Urinary bladder (tissue), 4 donors: ENCODE results near the gene INSM1. TPM values are rescaled to one million over a fixed set of nuclear protein-coding genes. Genes with fewer than 3 reads are reported as not detected.

Source experiments
- DNase-seq: peaks from one replicate; pipeline ENCODE4 v3.0.0-alpha.2; 2015; ENCODE audit errors: extremely low spot score
- H3K27ac ChIP-seq: one replicate; pipeline ENCODE4 v1.5.1; 2013; ENCODE audit warnings: low read depth, mild to moderate bottlenecking, moderate library complexity
- H3K36me3 ChIP-seq: one replicate; pipeline ENCODE4 v1.6.1; 2013; ENCODE audit warnings: mild to moderate bottlenecking, moderate library complexity; ENCODE audit not compliant: insufficient read depth
- H3K4me1 ChIP-seq: one replicate; pipeline ENCODE4 v1.6.1; 2013; ENCODE audit warnings: mild to moderate bottlenecking, moderate library complexity; ENCODE audit not compliant: insufficient read depth
- H3K4me3 ChIP-seq: one replicate; pipeline ENCODE4 v1.5.1; 2013; ENCODE audit warnings: low read depth, low read length
- WGBS: extraction: QIAGEN DNeasy Blood & Tissue Kit; methylation state at CpG from one replicate; pipeline ENCODE4 v1.1.7; 2013; 5-methylcytosine and 5-hydroxymethylcytosine counted together
- polyA plus RNA-seq: library from polyadenylated mRNA; stranded (reverse); fragments of 200-250 nt; gene quantifications from one replicate; pipeline ENCODE4 v1.2.3, GENCODE V29; 2013
- total RNA-seq: library from RNA; depleted of rRNA; stranded (reverse); fragments of >200 nt; gene quantifications from one replicate; pipeline ENCODE4 v1.2.3, GENCODE V29; 2014
- donor health status: healthy with polysubstance abuse.
- donor health status: healthy.

The INSM1 gene
- total and polyA plus RNA-seq, 2 donors: 0.04 TPM; not detected in 1

DNA sequence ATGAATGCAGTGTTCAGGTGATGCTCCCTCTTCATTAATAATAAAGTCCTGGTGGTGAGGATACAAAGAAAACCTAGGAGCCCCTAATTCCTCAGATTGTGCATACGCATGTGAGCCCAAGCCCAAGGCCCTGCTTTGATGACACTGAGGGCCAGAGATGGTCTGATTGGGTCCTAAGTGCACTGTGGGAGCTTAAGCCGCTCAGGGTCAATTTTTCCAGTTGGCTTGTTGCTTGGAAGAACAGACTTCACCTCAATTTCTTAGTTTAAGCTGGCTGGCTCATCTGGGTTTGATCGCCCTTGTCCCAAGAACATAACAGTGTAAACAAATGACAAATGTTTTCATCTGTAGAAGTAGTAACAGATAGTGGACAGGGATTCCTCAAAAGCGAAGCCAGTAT, 41.4 kb downstream of the INSM1 start:
- H3K4me1 ChIP-seq: no peaks in the 10 kb centered on the region
- no peak overlapping the region for H3K27ac ChIP-seq
- no peaks in the 10 kb centered on the region for H3K36me3 ChIP-seq
- 98% methylated on average over 4 of the region's 4 CpGs for WGBS
- no peak for DNase-seq
- H3K4me3 ChIP-seq: no peak overlapping the region

DNA sequence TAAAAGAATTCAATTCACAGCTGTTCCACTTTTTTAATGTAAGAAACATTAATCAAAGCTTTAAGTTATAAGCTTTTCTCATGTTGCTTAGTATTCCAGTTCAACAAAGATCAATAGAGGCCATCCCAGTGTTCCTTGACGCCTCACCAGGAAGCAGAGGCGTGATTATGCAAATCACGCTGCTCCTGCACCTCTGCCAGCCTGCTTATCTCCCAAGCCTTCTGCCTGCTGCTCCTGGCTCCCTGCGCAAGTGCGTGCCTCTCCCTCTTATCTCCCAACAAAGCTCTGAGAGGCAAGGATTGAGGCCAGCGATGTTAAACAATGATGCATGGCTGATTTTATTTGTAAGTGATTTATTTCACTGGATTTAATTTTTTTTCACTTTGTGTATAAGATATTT, 42.8 kb downstream of the INSM1 start:
- H3K36me3 ChIP-seq: no peaks in the 10 kb centered on the region
- H3K4me3 ChIP-seq: no peak overlapping the region
- H3K27ac ChIP-seq: no peak overlapping the region
- WGBS: 21% methylated on average over 6 of the region's 6 CpGs
- DNase-seq: no peak
- no peaks in the 10 kb centered on the region for H3K4me1 ChIP-seq

DNA sequence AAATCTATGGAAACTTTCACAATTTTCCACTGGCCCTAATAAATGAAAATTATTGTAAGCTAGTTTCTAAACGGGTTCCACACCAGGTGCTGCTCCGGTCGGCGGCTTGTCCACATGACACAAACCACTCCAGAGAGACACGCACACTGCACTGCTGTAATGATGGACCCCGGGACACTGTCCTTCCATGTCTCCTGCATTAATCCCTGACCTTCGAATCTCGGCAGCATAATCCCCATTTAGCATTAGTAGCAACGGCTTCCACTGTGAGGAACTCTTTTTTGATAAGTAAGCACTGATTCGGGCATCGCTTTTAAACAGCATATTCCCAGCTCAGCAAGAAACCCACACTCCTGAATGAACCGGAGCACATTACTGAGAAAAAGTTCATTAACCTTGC, 43.5 kb downstream of the INSM1 start:
- DNase-seq: no peak
- H3K4me1 ChIP-seq: no peaks in the 10 kb centered on the region
- WGBS: 78% methylated on average over 12 of the region's 12 CpGs
- no peak overlapping the region for H3K27ac ChIP-seq
- no peaks in the 10 kb centered on the region for H3K36me3 ChIP-seq
- H3K4me3 ChIP-seq: no peak overlapping the region

DNA sequence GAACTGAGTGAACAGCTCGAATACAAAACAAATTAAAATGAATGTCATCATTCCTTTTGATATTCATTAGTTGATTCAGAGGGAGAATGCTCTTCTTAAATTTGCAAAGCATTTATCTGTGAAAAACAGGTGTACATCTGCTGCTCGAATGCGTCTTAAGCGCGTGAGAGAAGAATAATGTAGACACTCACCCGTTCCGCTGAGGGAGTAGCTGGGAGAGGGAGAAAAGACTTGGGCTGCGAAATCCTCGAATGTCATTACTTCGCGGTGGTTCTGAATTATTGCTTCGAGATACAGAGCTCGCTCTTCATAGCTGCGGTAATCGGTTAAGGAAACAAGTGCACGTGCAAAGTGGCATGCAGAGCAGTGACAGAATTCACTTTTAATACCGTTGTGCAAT, 43.9 kb downstream of the INSM1 start:
- H3K4me1 ChIP-seq: no peaks in the 10 kb centered on the region
- no peaks in the 10 kb centered on the region for H3K36me3 ChIP-seq
- H3K4me3 ChIP-seq: no peak overlapping the region
- WGBS: 95% methylated on average over 17 of the region's 17 CpGs
- DNase-seq: no peak
- no peak overlapping the region for H3K27ac ChIP-seq

DNA sequence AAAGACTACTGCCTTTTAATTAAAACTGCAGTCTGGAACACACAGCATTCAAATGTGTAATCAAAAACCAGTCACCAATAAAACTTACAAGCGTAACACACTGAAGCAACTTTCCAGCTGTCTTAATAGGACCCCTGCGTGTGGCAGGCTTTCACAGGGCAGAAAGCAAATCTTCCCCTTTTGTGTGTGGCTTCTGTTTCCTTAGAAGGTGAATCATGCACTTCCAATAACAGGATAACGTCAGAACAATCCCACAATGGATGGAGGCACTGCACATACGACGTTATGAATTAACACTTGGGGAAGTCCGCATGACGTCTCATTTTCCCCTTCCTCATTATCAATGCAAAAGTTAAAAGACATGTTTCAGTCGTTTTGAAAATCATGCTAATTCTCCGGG, 44.8 kb downstream of the INSM1 start:
- 84% methylated on average over 9 of the region's 9 CpGs for WGBS
- H3K36me3 ChIP-seq: no peaks in the 10 kb centered on the region
- H3K4me1 ChIP-seq: no peaks in the 10 kb centered on the region
- no peak for DNase-seq
- H3K4me3 ChIP-seq: no peak overlapping the region
- H3K27ac ChIP-seq: no peak overlapping the region

DNA sequence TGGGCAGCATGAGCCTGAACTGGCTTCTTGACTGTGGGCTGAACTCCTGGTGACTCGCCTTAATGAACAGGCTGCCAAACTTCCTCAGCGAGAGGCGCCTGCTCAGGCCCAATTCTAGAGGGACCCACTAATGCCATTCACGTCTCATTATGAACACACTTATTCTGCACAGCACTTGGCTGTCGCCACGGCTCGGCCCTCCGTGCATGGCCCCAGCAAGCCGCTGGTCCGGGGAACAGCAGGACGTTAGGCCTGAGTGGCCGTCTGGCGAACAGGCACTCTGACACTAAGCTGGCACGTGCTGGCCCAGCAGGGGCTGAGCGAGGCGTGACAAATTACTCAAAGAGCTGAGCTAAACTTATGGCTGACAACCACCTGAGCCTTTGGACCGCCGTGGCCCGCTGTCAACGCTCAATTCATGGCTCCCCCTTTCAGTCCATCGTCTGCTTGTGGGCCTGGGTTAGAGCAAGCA, 45.9 kb downstream of the INSM1 start:
- Histone ChIP-seq H3K4me1 (no peaks in the 10 kb centered on the region), H3K4me3 (no peak overlapping the region), H3K36me3 (no peaks in the 10 kb centered on the region), H3K27ac (no peak overlapping the region)
- WGBS: 89% methylated on average over 21 of the region's 21 CpGs
- no peak for DNase-seq

DNA sequence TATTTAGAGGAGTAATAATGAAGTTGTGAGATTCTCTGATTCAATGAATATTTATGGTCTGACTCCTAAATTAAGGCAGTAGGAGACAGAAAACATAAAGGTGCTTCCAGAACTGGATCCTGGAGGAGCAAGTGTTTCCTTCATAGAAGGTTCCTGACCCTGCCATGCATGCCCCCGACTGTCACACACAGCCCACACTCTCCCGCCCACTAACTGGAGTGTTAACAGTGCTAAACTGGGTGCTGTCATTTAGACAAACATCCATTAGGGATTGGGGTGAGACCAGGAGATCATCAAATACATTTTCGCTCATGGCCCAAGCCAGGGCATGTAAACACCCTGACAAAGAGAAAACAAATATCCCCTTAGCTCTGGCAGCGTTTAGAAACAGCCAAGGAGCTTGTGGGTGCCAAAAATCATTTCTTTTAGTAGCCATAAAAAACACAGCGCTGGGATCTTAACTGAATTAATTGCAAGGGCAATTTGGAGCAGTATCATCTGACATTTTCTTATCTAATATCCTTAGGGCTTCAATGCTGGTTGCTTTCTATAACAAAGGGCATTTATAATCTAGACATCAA, 46.8 kb downstream of the INSM1 start:
- WGBS: 83% methylated on average over 5 of the region's 5 CpGs
- Histone ChIP-seq H3K4me3 (no peak overlapping the region), H3K4me1 (no peaks in the 10 kb centered on the region), H3K27ac (no peak overlapping the region), H3K36me3 (no peaks in the 10 kb centered on the region)
- DNase-seq: no peak

DNA sequence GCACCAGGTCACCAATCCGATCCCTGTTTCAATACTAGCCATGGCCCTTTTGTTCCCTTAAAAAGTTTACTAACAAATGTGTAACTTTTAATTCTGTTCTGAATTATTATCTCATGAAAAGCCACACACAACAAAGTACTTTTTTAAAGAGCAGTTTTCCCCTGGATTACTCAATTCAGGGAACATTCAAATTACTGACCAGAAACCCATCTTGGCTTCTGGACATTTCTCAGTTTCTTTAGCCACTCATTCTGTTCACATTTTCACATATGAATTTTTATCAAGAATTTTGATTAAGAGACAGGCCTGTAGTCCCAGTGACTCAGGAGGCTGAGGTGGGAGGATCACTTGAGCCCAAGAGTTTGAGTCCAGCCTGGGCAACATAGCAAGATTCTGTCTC, 47.4 kb downstream of the INSM1 start:
- no peak for DNase-seq
- no peaks in the 10 kb centered on the region for H3K4me1 ChIP-seq
- H3K36me3 ChIP-seq: no peaks in the 10 kb centered on the region
- H3K4me3 ChIP-seq: no peak overlapping the region
- WGBS: 95% methylated on average over 1 of the region's 1 CpG
- H3K27ac ChIP-seq: no peak overlapping the region

DNA sequence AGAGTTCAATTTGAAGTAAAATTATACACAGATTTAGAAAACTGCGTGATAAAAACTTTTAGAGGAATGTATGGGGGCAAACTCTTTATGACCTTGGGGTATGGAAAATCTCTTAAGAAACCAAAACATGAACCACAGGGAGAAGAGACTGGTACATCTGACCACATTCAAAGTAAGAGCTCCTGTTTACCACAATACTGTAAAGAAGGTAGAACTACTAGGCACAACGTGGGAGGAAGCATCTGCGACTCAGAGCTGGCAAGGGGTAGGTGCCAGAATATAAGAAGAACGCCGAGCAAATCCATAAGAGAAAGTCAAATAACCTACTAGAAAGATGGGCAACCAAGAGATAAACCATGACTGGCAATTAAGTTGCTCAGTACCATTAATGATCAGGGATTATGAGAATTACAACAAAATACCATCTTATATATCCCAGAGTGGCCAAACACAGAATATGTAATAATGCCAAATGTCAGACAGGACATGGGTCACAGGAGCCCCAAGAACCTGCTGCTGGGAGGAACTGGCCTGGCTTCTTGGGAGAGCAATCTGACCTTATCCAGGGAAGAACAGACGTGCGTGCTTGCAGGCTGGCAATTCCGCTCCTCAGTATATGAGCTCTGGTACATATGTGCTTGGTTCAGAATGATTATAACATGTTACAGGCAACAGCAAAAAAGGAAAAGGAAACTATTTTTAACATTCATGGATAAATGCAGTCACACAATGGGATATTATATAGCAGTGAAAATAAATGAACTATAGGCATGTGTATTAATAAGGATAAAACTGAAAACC, 50.2 kb downstream of the INSM1 start:
- no peak overlapping the region for H3K4me3 ChIP-seq
- WGBS: 89% methylated on average over 8 of the region's 8 CpGs

More for the DNA sequence above, 50.2 kb downstream of the INSM1 start:
- peaks cover 3% of the 10 kb centered on the region for H3K36me3 ChIP-seq
- no peaks in the 10 kb centered on the region for H3K4me1 ChIP-seq
- no peak for DNase-seq
- no peak overlapping the region for H3K27ac ChIP-seq
